ENCODE data around the gene ABCA2.

ABCA2 gene

DNA sequence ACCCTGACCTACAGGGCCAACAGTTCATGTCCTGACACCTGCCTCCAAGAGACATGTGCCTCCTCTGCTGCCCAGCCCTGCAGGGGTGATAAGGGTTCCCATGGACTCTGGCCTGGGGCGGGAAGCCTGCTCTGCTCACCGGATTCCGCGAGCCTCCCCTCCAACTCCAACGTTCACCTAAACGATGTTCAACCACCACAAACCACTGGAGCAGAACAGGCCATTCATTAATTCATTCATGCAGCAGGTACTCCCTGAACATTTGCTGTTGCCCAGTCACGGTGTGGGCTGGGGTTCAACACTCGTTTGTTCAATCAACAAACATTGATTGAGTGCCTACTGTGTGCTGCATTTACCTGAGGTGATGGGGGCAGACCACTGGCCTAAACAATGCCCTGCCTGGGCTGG is 46.0 kb upstream of the ABCA2 start:
- no peaks in the 10 kb centered on the region for H3K27me3 ChIP-seq (replicated peaks; ENCODE audit: control insufficient read depth, insufficient read depth, low read length)
- H3K4me3 ChIP-seq (replicated peaks; ENCODE audit: low read depth, low read length): no peak overlapping the region
- no peak for DNase-seq (ENCODE audit: extremely low read depth, insufficient read length)

GRCh38 chr9:137071282-137071681 is 43.2 kb upstream of the ABCA2 start:
- TF ChIP-seq CTCF (IDR thresholded peaks at IDR 0.05; ENCODE audit: insufficient read depth, low read length, poor library complexity, severe bottlenecking): no peak
- H3K4me3 ChIP-seq (replicated peaks; ENCODE audit: low read depth, low read length): no peak overlapping the region; the same call in 1 of the 2 replicates
- no peak for DNase-seq (ENCODE audit: extremely low read depth, insufficient read length)
- no peaks in the 10 kb centered on the region for H3K27me3 ChIP-seq (replicated peaks; ENCODE audit: control insufficient read depth, insufficient read depth, low read length)
- H3K36me3 ChIP-seq (ENCODE audit: control insufficient read depth, insufficient read depth, low read length): no peaks in the 10 kb centered on the region

More for the DNA sequence above, 46.0 kb upstream of the ABCA2 start:
- H3K36me3 ChIP-seq (ENCODE audit: control insufficient read depth, insufficient read depth, low read length): no peaks in the 10 kb centered on the region
- no peak for TF ChIP-seq CTCF (IDR thresholded peaks at IDR 0.05; ENCODE audit: insufficient read depth, low read length, poor library complexity, severe bottlenecking)

DNA sequence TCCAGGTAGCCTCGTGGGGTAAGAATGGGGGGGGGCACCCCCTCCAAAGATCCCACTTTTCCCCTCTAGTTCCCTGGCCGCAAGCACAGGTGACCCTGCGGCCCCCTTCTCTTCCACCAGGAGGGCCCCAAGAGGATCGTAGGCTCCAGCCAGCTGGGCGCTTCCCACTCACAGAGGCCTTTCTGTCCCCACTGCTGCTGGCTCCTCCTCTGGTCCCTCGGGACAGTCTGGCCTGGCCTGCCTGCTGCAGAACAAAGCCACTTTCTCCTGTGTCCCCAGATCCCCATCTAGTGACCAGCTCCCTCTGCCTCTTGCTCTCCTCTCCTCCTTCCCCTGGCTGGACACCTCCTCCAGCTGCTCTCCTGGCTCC is 42.9 kb upstream of the ABCA2 start:
- TF ChIP-seq CTCF (IDR thresholded peaks at IDR 0.05; ENCODE audit: insufficient read depth, low read length, poor library complexity, severe bottlenecking): no peak
- Histone ChIP-seq H3K4me3 (replicated peaks; ENCODE audit: low read depth, low read length) (peak overlapping the region; percentile 63), H3K36me3 (ENCODE audit: control insufficient read depth, insufficient read depth, low read length) (no peaks in the 10 kb centered on the region; the same call in 1 of the 2 replicates), H3K27me3 (replicated peaks; ENCODE audit: control insufficient read depth, insufficient read depth, low read length) (no peaks in the 10 kb centered on the region)
- no peak for DNase-seq (ENCODE audit: extremely low read depth, insufficient read length)

GRCh38 chr9:137070201-137070905 is 42.3 kb upstream of the ABCA2 start, which contains the start of gene SAPCD2:
Gene SAPCD2, minus strand, starts transcription at chr9:137070557. Its CDS starts 97 bp downstream, at chr9:137070460.
- Histone ChIP-seq H3K36me3 (ENCODE audit: control insufficient read depth, insufficient read depth, low read length) (no peaks in the 10 kb centered on the region; the same call in none of the 2 replicates), H3K4me3 (replicated peaks; ENCODE audit: low read depth, low read length) (peak within 1 kb of the TSS; percentile 63), H3K27me3 (replicated peaks; ENCODE audit: control insufficient read depth, insufficient read depth, low read length) (no peaks in the 10 kb centered on the region)
- no peak for TF ChIP-seq CTCF (IDR thresholded peaks at IDR 0.05; ENCODE audit: insufficient read depth, low read length, poor library complexity, severe bottlenecking)
- peak; percentile 91 for DNase-seq (ENCODE audit: extremely low read depth, insufficient read length)

DNA sequence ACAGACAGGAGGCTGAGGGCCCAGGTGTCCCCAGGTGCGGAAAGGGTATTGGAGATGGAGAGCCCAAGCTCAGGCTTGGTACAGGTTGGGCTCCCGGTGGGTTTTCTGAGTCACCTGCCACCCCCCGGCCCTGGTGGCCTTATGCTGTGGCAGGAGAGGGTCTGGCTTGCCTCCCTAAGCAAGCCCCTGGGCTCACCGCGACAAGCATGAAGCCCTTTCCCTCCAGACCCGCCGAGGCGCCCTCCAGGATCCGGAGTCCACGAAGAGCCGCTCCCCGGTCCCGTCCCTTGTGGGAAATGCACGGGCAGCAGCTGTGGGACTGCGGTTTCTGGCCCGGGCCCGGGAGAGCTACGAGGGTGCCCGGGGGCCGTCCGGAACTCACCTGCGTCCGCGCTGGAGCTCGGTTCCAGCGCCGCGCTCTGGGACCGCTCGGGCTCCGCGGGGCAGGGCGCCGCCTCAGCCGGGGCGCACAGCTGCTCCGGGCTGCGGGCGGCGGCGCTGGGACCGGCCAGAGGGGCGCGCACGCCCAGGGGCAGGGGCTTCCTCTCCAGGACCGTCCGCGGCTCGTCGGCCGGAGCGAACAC is 41.6 kb upstream of the ABCA2 start:
- peak overlapping the region; percentile 63 for H3K4me3 ChIP-seq (replicated peaks; ENCODE audit: low read depth, low read length)
- H3K36me3 ChIP-seq (ENCODE audit: control insufficient read depth, insufficient read depth, low read length): no peaks in the 10 kb centered on the region; the same call in none of the 2 replicates
- H3K27me3 ChIP-seq (replicated peaks; ENCODE audit: control insufficient read depth, insufficient read depth, low read length): no peaks in the 10 kb centered on the region
- no peak for DNase-seq (ENCODE audit: extremely low read depth, insufficient read length)
- TF ChIP-seq CTCF (IDR thresholded peaks at IDR 0.05; ENCODE audit: insufficient read depth, low read length, poor library complexity, severe bottlenecking): no peak

Data from GM06990 (cell line).